ENCODE data around the gene CPED1.
"Not testable (repeated sequence)": the region's sequence is repeated elsewhere in the genome, so short reads cannot be mapped to it uniquely, and the experiment has no call there.

The CPED1 gene

DNA sequence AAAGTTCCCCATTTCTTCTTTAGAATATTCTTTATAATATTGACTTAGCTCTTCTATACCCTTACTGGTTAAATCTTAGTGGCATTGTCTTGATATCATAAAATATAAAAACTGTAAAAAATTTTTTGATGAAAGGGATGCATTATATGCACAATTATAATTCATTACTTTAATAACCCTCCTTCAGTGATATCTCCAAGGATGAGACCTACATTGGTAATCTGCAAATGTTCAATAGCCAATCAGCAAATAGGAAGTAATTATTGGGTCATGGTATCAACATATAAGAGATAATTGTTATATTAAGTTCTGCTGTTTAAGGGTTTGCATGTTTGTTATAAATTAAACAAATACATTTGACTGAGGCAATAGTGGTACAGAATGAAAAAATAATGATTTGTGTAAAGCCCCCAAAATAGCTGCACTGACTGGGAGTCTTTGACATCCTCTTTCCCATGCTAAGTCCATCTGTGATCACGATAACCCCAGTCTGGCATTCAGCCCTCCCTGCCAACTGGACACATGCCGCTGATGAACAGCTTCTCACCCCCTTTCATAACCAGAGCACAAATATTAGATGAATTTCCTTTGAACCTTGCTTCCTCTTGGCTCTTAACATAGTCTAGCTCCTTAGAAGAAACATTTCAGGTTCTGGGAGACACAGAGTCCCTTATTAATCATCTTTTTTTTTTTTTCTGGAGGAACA, 169.5 kb downstream of the CPED1 start:
- no peak for DNase-seq

DNA sequence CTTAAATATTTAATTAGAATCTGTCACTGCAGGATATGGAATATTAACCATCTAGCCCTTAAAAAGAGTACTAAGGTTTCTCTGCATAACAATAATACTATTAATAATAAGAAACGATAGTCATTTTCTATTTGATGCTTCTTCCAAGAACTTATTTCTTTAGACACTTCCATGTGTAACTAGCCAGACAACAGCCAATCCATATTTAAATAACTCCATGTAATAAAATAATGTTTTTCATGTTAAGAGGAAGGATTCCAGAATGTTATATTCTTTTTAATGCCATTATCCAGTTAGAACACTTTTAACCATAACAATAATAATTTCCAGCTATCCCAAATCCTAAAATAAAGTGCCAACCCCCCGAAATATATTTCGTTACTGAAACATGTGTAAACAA, 170.2 kb downstream of the CPED1 start:
- no peak for DNase-seq

DNA sequence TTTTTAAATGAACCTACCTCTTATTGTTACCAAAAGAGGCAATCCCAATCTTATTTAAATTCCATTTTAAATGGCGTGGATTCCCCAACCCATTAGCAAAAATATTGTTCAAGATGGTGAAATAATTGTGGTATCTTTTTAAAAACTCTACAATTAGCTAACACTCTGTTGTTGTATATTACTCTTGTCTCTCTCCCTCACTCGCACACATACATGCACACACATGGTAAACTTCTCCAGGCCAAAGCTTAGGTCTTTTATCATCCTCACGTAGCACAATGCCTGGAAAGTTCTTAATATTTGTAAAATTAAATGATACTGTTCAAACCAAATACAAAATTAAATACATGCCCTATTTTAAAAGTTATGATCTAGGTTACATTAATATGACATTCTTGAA, 171.0 kb downstream of the CPED1 start:
- no peak for DNase-seq

DNA sequence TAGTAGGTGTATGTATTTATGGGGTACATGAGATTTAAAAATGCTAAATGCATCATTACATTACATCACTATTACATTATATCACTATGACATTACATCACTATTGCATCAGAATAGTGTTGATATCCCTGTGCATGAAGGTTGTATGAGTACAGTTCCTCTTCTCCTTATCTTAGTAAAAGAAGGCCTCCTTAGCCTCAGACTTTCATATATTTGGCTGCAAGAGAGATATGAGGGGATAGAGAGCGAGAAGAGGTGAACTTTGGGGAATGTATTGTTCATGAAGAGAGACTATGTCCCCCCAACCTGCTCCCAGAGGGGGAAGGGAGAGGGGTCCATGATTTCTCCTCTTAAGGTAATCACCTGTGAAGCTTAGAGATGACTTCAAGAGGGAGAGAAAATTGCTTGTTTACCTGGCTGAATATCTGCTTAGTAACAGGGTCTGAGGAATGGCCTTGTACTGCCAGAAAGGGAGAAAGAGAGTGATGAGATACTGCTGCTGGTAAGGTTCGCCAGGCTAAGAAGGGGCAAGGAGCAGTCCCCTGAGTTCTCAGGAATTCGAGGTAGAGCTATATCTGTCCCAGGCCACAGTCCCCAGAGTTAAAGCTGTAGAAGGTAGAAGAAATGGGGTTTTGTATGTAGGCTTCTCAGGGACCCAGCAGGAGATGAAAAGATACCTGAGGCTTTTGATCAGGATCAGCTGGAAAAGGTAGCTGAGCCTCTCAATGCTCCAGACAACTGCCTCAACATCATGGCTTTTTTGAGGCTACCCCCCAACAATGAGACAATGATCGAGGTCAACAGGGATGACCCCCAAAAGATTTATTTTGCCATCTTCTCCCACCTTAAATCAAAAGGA, 171.9 kb downstream of the CPED1 start:
- DNase-seq = no peak

DNA sequence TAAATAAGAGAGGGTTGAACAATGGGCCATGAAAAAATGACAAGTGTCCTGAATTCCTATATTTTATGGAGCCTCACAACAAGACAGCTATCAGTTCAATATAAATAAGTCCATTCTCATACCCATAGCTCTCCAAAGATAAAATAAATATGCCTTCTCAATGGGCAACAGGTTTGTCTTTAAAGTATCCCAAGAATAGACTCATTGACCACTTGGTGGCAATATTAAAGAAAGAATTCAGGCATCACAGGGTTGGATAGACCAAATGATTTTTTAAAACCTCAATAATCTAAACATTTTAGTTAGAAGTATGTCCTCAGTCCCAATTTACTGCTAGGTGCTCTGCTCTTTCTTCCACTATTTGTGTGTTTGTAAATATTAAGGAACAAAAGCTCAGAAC, 175.2 kb downstream of the CPED1 start:
- DNase-seq = no peak

DNA sequence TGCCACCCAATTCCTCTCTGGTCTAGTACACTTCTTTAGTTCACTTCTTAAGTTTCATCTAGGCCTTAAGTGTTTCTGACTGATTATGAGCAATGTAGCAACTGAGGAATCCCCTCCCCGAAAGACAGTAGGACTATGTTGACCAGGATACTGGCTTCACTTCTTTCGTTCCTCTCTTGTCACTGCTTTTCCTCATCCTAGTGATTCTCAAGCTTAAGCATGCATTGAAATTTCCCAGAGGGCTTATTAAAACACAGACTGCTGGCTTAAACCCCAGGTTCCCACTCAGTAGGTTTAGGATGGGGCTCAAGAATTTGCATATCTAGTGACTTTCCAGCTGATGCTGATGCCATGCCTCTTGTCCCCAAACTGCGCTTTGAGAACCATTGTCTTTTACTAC, 175.7 kb downstream of the CPED1 start:
- DNase-seq = no peak

DNA sequence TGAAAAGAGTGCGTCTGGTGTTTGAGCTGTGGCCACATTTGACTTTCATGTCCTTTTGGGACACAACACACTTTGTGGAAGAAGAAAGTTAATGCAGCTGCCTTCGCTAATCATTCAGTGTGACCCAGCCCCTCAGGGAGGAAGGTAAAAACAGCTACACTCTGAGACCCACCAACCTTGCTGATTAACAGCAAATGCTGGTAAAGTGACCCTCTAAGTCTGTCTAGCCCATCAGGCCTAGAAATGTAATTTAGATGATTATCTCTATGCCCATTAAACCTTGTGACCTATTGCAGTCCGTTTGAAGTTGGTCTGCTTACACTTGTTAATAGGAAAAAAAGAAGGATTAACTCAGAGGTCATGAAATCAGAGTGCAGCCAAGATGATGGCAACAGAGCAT, 178.4 kb downstream of the CPED1 start:
- DNase-seq = no peak

DNA sequence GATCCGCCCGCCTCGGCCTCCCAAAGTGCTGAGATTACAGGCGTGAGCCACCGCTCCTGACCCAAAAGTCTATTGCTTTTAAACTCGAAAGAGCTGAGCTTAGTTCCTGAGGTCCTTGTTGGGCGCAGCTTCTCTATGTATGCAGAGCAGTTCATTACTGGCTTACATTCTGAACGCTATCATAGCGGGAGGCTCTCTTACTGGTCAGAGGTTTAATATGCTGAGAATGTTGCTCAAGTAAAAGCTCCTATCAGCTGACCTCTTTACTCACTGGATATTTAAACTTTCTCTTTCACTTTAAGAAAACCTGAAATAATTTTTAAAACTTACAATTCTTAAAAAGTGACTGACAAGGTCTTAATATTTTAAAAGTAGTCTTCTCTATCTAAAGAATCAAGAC, 179.5 kb downstream of the CPED1 start:
- DNase-seq = no peak

DNA sequence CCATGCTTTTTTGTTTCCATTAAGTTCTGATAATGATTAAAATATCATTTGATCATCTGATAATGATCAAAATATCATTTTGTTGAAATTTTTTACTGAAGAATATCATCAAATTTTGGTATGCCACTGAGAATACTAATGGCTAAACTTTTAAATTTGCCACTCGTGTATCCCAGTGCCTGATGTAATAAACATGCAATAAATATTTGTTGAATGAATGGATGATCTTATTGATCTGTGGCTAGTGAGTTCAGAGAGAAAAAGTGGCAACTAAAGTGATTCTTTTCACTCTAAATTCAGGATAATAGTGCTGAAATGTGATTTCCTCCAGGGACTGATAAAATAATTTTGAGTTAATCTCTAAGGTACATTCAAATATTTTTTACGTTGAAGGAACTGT, 181.0 kb downstream of the CPED1 start:
- DNase-seq = no peak

DNA sequence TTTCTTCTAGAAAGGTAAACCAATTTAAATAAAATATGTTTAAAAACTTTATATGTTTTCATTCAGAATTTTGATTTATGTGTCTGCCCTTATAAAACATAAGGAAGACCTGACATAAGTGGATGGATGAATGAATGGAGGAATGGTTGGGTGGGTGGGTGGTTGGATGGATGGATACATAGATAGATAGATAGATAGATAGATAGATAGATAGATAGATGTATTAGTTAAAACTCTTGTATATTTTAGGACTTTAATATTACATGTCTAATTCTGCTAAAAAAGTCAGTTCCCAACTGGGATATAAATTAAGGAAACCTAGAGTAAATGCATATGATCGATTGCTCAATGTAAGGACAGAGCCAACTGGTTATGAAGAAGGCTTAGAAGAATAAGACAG, 184.0 kb downstream of the CPED1 start:
- no peak for DNase-seq

DNA sequence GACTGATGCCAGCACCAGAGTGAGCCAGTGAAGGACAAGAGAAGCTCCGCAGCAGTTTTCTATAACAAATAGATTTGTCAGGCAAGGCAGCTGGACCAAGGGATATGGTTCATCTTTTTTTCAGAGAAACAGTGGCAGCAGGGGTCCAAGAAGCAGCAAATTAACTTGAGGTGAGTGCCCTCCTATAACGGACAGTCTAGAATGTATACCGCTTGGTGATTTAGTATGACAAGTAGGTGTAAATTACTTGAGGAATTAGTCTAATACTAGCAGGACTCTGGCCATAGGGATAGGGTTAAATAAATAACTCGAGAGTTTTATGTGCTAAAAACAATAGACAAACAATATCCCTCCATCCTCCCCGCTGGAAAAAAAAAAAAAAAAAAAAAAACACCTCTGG, 187.3 kb downstream of the CPED1 start:
- no peak for DNase-seq

DNA sequence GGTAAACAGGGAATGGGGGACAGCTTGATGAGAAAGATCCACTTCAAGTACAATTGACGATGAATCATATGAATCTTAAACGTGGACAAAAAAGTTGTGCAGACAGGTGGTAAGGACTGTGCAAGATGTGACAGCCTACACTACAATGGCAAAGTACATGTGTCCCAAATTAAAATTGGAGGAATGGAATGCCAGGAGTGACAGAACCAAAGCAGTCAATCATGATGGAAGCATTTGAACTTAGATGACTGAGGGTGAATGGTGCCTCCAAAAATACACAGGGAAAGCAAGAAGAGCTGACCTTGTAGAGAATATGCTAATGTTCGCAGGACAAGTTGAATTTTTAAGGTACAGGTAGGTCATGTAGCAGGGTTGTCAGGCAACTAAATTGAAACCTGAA, 189.9 kb downstream of the CPED1 start:
- no peak for DNase-seq

DNA sequence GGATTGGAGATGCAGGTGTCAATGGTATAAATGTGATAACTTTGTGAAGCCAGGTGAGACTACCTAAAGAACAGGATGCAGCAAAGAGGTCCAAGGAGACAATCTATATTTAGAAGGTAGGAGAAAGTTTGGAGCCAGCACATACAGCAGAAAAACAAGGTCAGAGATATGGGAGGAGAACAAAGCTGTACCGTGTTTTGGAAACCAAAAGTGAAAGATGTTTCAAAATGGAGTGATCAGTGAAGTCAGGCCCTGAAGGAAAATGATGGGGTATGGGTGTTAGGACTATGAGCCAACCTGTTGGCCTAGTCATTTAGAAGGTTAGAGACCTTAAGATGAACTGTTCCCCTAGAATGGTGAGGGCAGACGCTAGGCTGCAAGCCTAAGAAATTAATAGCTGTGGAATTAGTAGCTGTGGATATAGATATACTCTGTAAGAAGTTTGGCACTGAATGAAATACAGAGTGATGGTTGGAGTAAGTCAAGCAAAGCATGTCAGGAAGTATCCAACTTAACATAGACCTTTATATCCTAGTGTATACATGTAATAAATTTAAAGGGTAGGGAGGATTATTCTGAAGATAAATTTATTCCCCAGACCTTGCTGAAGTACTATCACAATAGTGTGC, 190.5 kb downstream of the CPED1 start:
- no peak for DNase-seq

DNA sequence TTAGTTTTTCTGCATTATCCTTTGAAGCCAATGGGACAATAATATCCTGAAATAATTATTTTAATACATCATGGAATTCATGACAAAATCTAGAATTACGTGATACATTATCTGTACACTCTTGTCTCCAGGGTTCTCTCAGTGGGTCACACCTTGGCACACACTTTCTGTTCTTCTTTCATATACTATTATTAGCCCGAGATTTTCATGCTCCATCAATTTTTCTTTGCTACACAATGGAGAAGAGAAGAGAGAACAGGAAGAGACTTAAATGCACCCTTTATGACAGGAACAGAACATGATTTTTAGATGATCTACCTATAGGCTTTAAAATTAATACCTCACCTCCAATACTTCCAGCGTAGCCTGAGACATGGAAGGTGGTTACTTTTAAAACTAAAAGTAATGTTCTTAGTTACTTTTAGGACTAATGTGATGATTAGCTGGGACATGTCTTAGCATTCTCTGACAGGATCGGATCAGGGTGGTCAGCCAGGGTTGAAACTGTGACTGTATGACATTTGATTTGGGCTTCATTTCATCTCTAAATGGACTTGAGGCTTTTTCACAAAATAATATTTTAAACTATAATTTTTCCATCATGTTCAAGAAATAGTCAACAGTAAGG, 192.0 kb downstream of the CPED1 start:
- no peak for DNase-seq

DNA sequence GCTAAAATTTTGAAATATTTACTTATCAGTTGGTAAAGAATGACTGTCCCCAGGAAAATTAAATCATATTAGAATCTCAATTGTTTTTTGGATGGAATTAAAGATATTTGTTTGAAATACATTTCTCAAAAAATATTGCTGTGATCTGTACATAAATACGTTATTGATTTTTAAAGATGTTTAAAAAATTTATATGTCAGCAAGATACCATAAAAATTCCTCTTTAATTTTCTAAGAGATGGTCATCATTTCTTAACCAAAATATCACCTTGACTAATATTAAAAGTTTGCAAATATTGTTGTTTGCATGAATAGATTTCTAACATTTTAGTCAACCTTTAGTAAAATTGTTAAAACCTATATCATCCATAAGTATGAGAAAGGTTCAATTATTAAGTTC, 192.8 kb downstream of the CPED1 start:
- DNase-seq = no peak

DNA sequence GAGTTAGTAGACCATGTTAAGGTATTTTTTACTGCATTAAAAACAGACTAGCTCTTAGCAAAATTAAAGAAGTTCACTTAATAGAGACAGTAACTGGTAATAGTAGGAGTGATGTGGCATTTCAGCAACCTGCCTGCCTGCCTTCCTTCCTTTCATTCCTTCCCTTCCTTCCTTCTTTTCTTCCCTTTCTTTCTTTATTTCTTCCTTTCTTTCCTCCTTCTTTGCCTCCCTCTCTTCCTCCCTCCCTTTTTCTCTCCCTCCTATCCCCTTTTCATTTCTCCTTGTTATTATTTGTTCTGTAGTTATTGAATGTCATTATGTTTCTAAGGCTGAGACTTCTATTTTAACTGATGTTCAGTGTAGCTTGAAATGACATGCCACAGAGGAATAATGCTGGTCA, 193.8 kb downstream of the CPED1 start:
- DNase-seq = no peak

DNA sequence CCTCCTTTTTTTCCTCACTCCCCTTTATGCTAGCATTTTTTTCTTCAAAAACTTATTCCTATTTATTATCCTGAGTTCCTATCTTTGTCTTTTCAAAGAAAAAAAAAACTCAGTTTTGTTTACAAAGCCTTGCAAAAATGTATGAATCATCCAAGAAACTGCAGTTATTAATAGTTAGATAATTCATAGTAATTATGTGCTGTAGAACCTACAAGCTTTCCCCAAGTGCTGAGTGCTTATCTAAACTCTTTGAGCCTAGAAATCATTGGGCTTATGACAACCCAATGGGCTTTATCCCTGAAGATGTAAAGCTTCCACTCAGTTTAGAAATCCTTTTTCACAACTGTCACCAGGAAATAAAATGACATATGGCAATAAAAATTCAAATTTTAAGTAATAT, 194.4 kb downstream of the CPED1 start:
- DNase-seq = no peak

DNA sequence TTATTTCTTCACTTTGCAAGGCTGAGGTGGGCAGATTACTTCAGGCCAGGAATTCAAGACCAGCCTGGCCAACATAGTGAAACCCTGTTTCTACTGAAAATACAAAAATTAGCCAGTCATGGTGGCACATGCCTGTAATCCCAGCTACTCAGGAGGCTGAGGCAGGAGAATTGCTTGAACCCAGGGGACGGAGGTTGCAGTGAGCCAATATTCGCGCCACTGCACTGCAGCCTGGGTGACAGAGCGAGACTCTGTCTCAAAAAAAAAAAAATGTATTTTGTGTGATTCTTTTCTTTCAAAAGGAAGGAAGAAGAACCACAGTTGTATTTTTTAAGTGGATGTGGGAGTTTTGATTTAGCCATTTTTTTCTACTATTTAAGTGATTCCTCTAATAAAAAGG, 195.4 kb downstream of the CPED1 start:
- not testable (repeated sequence) for DNase-seq

DNA sequence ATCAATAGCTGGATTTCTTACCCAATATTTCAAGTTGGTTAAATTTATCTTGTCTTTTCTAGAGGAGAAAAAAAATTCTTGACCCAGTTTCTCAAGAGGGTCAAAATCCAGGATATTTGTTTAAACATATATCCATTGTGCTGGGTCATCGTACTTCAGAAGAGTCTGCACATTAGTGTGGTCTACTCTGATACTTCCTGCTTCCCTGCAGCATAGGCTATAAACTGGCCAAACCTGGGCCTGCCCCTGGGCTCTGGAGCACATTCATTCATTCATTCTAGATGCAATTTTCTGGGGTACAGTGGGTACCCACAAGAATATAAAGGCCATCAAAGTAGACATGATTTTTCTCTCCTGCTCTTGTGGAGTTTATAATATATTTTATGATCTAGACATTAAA, 198.2 kb downstream of the CPED1 start:
- no peak for DNase-seq

DNA sequence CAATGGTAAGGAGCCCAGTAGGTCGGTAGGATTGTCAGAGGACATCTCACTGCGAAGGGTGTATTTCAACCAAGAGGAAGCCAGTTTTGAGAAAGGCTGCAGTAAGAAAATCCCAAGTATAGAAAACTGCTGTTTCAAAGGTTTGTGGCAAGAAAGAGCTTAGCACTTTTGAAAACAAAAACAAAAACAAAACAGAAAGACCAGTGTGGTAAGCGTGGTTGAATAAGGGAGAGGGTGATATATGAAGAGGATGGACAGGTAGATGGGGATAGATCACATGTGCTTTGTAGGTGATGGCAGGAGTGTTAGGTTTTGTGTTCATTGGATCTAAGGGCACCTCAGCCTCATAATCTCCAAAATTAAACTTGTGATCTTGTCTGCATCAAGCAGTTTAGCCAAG, 198.7 kb downstream of the CPED1 start:
- no peak for DNase-seq

DNA sequence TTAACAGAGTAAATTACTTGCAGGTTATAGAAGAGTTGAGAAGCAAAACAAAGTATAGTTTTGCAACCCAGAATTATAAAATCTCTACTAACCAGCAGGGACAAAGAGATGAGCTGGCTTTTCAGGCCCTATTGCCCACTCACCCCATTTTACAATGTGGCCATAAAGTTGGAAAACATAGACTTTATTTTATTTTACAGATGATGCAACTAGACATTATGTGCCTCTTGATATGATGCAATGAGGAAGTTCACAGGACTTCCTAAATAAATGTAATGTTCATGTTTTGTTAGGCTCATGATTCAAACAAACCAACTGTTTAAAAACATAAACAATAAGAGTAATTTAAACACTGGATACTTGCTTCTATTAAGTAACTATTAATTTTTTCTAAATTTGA, 199.2 kb downstream of the CPED1 start:
- DNase-seq = no peak

DNA sequence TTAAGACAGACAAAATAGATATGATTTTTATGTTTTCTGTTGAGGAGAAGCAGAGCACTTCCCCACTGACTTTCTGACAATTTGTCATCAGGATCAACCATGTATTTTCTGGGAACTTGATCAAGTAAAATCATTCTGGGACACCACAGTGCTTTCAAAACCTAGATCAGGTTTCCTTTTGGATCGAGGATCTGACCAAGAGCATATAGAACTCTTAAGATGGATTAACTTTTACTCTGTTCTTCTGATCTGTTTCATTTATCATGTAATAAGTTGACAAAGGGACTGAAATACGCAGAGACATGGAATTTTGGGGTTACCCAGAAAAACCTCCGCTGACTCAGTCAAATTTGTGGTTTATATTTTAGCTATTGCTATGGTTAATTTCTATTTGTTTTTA, 204.3 kb downstream of the CPED1 start:
- no peak for DNase-seq

DNA sequence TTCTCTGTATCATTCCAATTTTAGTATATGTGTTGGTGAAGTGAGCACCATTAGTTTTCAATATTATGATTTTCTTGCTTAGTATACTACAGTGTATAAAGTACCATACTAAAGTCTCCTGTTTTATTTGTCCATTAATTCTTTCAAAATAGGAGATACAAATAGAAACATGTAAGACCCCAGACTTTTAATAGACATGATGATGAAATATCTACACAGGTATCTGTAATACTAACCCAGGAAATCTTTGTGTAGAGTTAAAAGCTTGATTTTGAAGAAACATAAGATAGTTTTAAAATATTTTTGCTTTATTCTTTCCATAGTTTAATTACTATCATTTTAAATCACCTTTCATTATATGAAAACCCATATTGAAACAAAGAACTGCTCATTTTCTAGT, 206.5 kb downstream of the CPED1 start:
- DNase-seq = no peak

DNA sequence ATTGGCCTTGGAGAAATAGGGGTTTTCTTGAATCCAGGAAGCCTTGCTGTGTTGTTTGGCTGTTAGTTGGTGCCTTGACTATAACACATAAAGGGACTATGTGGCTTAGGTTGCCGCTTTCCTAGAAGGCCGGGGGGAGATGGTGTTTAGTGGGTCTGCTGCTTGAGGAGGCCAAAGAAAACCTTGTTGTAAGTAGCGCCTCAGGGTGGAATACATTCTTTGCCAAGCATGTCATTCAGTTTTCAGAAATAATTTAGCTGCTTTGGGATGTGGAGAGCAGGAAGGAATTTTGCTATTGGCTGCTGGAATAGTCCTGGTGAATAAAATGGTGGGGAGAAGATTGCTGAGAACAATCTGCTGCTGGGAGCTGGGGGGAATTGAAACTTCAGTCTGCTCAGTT, 207.4 kb downstream of the CPED1 start:
- no peak for DNase-seq
